Mesodermal cell (in vitro differentiated cells): Measurements from ENCODE around the gene SSMEM1.

Source experiments
- H3K27ac ChIP-seq: 2 replicates; pipeline ENCODE4 v1.7.0; 2013; ENCODE audit warnings: mild to moderate bottlenecking, low read depth, low read length, moderate library complexity; ENCODE audit not compliant: severe bottlenecking
- H3K36me3 ChIP-seq: 2 replicates; pipeline ENCODE4 v1.7.1; 2013; ENCODE audit warnings: mild to moderate bottlenecking, low read length, moderate library complexity; ENCODE audit not compliant: control insufficient read depth, insufficient read depth
- H3K4me1 ChIP-seq: one replicate; pipeline ENCODE4 v1.7.1; 2013; ENCODE audit warnings: mild to moderate bottlenecking, low read length; ENCODE audit not compliant: insufficient read depth, control insufficient read depth, poor library complexity, severe bottlenecking
- H3K4me3 ChIP-seq: 2 replicates; pipeline ENCODE4 v1.7.0; 2013; ENCODE audit warnings: low read length, control low read depth, mild to moderate bottlenecking; ENCODE audit not compliant: insufficient read depth, poor library complexity, severe bottlenecking; ENCODE audit errors: extremely low read depth
- H3K9me3 ChIP-seq: 2 replicates; pipeline ENCODE4 v1.7.1; 2013; ENCODE audit warnings: mild to moderate bottlenecking, low read length, moderate library complexity; ENCODE audit not compliant: control insufficient read depth
- WGBS, 2 experiments: methylation state at CpG; one replicate each; pipeline ENCODE4 v1.1.5; 2013; ENCODE audit warnings: missing lambda C conversion rate in 2 of 2; ENCODE audit not compliant: insufficient coverage in 2 of 2; 5-methylcytosine and 5-hydroxymethylcytosine counted together

SSMEM1 gene

DNA sequence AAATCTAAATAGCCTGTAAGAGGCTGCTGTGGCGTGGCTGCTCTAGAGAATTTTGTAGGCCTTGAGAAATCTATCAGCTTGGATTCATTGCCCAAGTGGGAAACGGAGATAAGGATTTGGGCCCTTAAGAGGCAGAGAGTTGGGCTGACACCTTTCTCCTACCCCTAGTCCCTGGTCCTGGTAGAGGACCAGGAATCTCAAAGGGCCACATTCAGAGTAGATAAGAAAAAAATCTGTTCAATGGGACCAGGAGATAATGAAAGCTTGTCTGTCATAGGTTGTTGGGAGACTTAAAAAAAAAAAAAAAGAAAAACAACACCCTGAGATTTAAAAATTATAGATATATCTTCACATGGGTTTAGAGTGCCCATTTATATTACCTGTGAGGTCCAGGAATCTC is 20.3 kb upstream of the SSMEM1 start:
- H3K4me1 ChIP-seq, result no peaks in the 10 kb centered on the region
- WGBS, 2 experiments, result 100% methylated on average over 1 to 2 of the region's 2 CpGs
- H3K36me3 ChIP-seq, result peaks cover 35% of the 10 kb centered on the region
- H3K4me3 ChIP-seq, result no peak overlapping the region
- no peak overlapping the region for H3K27ac ChIP-seq
- no peaks in the 10 kb centered on the region for H3K9me3 ChIP-seq

DNA sequence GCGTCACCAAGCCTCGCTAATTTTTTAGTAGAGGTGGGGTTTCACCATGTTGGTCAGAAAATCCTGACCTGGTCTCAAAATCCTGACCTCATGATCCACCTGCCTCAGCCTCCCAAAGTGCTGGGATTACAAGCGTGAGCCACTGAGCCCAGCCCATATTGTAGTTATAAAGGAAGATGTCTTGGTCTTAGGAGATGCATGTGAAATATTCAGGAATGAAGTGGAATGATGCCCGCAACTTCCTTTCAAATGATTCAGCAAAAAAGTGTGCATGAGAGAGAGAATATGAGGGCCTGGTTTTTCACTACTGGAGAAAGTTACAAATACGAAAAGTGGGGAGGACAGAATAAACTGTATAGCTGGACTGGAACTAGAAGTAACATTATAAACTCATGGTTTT is 18.3 kb upstream of the SSMEM1 start:
- Histone ChIP-seq H3K36me3 (peaks cover 41% of the 10 kb centered on the region), H3K27ac (no peak overlapping the region), H3K4me3 (no peak overlapping the region), H3K4me1 (no peaks in the 10 kb centered on the region), H3K9me3 (no peaks in the 10 kb centered on the region)
- 96 to 100% methylated on average over 3 of the region's 5 CpGs for WGBS, 2 experiments

DNA sequence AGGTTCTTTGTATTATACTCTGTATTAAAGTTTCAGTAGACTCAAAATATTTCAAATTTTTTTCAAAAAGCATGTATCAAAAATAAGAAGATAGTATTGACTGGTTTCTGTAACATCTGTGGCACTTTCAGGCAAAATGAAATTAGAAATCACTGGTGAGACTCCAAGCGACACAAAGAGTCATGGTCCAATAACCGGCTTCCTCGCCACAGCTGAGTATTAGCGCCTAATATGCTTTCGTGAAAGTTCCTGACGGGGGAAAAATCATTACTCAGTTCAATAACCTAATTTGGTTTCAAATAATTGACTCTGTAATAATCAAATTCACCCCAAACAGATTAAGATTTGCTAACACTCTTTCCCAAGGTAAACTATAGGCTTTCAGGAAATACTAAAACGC is 15.9 kb upstream of the SSMEM1 start:
- Histone ChIP-seq H3K4me1 (no peaks in the 10 kb centered on the region), H3K9me3 (no peaks in the 10 kb centered on the region), H3K27ac (no peak overlapping the region), H3K36me3 (peaks cover 38% of the 10 kb centered on the region), H3K4me3 (no peak overlapping the region)
- WGBS, 2 experiments, result 98 to 100% methylated on average over 5 to 7 of the region's 7 CpGs

DNA sequence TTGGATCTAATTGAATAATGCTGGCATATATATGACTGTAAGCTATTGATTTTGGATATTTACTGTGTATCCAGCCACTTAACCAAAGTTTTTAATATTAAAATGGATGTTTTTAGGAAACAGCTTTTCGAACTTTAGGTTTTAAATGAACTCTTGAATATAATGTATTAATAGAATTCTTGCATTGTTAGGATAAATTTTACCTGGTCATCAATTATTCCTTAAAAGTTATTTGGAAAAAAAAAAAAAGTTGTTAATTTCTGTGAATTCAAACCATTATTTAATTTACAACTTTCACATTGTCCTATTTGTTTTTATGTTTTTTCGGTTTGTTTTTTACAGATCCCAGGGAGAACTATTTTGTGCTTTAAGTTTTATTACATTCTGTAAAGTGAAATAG is 12.3 kb upstream of the SSMEM1 start:
- WGBS, 2 experiments, result no CpG with 5 or more reads among the region's 2 CpGs
- no peak overlapping the region for H3K4me3 ChIP-seq
- H3K27ac ChIP-seq, result no peak overlapping the region
- no peaks in the 10 kb centered on the region for H3K9me3 ChIP-seq
- H3K36me3 ChIP-seq, result peaks cover 51% of the 10 kb centered on the region
- no peaks in the 10 kb centered on the region for H3K4me1 ChIP-seq

DNA sequence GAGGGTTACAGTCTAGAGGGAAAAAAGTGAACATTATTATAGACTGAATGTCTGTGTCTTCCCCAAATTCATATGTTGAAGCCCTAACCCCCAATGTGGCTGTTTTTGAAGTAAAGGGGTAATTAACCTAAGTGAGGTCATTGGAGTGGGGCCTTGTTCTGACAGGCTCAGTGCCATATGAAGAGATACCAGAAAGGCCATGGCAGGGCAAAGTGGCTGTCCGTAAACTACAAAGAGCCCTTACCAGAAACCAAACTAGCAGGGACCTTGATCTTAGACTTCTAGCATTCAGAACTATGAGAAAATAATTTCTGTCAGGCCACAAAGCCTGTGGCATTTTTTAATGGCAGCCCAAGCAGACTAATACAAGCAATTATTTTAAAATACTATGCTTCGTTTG is 11.2 kb upstream of the SSMEM1 start:
- H3K36me3 ChIP-seq, result peaks cover 60% of the 10 kb centered on the region
- H3K9me3 ChIP-seq, result no peaks in the 10 kb centered on the region
- H3K4me1 ChIP-seq, result no peaks in the 10 kb centered on the region
- no peak overlapping the region for H3K4me3 ChIP-seq
- no peak overlapping the region for H3K27ac ChIP-seq
- WGBS, 2 experiments, result 100% methylated on average over 1 of the region's 2 CpGs

DNA sequence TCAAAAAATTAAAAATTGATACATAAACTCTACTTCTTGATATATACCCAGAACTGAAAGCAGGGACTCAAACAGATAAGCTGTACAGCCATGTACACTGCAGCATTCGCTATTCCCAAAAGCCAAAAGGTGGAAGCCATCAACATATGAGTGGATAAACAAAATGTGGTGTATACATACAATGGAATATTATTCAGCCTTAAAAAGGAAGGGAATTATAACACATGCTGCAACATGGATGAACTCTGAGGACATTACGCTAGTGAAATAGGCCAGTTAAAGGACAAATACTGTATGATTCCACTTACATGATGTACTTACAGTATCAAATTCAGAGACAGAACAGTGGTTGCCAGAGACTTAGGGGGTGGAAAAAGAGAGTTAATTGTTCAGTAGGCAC is 10.6 kb upstream of the SSMEM1 start:
- no peaks in the 10 kb centered on the region for H3K9me3 ChIP-seq
- no CpG with 5 or more reads among the region's 2 CpGs for WGBS, 2 experiments
- no peak overlapping the region for H3K4me3 ChIP-seq
- no peak overlapping the region for H3K27ac ChIP-seq
- no peaks in the 10 kb centered on the region for H3K4me1 ChIP-seq
- peaks cover 66% of the 10 kb centered on the region for H3K36me3 ChIP-seq

DNA sequence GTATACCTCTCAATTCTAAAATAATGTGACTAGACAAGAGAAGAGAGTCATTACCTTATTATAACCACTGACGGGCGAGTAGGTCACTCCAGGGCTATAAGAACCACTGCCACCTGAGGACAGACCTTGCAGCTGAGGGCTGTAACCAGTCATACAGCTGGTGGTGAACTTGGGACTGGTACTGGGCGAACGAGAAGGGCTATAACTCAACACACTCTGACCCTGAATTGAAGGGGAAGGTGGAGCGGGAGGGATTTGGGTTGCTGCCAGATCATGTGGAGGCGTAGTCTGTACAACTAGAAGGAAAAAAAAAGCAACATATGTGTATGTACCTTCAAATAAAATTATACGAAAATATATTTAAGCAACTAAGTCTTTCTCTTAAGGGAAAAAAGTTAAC is 5.9 kb upstream of the SSMEM1 start:
- peaks cover 56% of the 10 kb centered on the region for H3K36me3 ChIP-seq
- H3K9me3 ChIP-seq, result no peaks in the 10 kb centered on the region
- H3K4me1 ChIP-seq, result no peaks in the 10 kb centered on the region
- H3K4me3 ChIP-seq, result no peak overlapping the region
- H3K27ac ChIP-seq, result no peak overlapping the region
- WGBS, 2 experiments, result 80 to 100% methylated on average over 1 to 2 of the region's 7 CpGs

DNA sequence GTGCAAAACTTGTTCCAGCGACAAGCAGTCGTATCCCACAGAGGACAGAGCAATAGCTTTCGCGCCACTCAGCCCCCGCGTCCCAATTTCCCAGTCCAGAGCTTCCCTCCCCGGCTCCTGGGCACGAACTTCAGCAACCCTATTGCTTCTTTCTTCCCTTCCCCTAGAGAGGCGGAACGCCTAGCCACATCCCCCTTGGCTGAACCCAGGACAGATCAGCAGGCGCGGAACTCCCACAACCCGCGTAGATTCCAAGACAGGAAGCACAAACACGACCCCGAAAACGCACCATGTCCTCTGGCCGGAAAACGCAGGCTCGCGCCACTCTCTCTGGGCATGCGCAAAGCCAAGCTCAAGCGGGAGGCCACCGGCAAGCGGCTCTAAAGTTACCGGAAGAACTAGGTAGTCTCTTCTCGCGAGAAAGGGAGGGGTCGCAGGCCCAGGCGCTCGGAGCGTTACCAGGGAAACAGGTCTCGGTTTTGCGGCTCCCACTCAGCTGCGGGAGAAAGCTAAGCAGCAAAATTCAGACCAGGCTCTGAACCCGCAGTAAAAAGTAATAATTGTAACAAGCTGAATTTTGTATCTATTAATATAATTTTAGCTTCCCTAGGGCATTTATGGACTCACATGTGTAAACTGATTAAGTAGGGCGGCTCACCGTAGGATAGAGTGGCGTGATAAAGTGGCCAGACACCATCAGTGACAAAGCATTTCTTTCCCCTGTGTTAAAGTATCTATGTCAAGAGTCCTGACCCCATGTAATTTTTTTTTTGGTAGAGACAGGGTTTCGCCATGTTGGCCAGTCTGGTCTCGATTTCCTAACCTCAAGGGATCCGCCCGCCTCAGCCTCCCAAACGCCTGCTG is 2.3 kb upstream of the SSMEM1 start, which contains the start of gene TMEM209:
TSS of gene TMEM209 (minus strand) at position 323 of the 864 bp plus-strand sequence. CDS start at position 292, 31 bp downstream.
- 9 to 18% methylated on average over 35 to 43 of the region's 44 CpGs for WGBS, 2 experiments
- H3K36me3 ChIP-seq, result peaks cover 31% of the 10 kb centered on the region
- H3K4me1 ChIP-seq, result no peaks in the 10 kb centered on the region
- H3K27ac ChIP-seq, result peak within 1 kb of the TSS; percentile 96
- peak within 1 kb of the TSS; percentile 79 for H3K4me3 ChIP-seq
- no peaks in the 10 kb centered on the region for H3K9me3 ChIP-seq

DNA sequence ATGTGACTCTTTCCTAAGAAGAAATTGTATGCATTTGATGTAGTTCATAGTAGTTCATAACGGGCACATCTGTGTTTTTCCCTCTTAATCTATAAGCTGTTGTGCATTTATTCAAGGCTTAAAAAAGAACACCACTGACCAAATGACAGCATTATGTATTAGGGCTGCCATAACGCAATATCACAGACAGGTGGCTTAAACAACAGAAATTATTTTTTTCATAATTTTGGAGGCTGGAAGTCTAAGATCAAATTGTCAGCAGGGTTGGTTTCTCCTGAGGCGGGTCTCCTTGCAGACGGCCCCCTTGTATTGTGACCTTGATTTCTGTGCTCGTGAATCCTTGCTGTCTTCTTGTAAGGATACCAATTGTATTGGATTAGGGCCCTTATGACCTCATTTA is 627 bp upstream of the SSMEM1 start:
- Histone ChIP-seq H3K9me3 (no peaks in the 10 kb centered on the region), H3K27ac (no peak overlapping the region), H3K36me3 (peaks cover 16% of the 10 kb centered on the region), H3K4me3 (no peak overlapping the region), H3K4me1 (peaks cover 3% of the 10 kb centered on the region)
- 95 to 100% methylated on average over 1 to 3 of the region's 5 CpGs for WGBS, 2 experiments

DNA sequence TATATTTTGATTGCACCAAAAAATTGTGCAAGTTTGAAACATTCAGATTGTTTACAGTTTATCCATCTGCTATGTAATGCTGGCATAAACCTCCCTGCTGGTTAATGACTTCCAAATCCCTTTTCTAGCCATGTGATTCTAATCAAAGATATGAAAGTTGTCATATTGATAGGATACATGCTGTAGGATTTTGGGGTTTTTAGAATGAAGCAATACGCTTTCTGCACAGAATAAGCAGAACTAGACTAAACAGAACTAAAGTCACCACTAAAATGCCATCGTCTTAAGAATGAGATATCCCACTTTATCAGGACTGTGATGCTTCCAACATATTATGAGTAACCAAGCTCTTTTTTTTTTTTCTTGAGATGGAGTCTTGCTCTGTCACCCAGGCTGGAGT is 856 bp downstream of the SSMEM1 start:
- Histone ChIP-seq H3K4me1 (peaks cover 3% of the 10 kb centered on the region), H3K36me3 (peaks cover 1% of the 10 kb centered on the region), H3K4me3 (no peak overlapping the region), H3K27ac (no peak overlapping the region), H3K9me3 (no peaks in the 10 kb centered on the region)
- WGBS, 2 experiments, result no CpG with 5 or more reads among the region's 2 CpGs

DNA sequence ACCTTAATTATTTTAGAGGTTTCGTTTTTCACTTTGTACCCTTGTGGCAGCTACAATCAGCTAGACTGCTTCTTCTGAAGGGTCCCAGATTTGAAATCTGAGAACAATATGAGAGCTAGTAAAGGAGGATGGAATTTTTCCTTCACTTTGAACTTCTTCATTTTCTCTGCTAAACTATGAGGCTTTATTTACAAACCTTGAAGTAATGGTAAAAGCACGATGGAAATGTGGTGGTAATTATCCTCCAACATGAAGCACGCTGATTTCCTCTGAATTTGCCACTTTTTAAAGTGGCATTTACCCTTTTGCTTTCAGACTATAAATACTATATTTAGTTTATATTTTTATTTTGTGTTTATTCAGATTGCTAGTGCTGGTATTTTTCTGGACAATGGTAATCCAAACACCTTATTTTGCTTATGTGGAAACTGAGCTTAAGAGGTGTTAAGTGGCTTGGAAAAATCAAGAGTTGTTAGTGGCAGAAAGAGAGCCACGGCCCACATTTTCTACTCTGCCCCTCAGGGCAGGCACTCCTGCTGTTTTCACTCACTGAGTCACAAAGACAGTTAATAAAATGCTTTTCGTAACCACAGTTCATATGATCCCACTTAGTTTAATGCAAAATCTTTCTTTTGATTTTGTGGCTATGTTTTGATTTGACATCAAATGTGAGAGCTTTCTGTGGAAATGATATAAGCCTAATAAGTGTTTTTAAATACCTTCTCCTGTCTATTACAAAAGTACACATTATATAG is 2.7 kb downstream of the SSMEM1 start:
- Histone ChIP-seq H3K4me3 (no peak overlapping the region), H3K36me3 (no peaks in the 10 kb centered on the region), H3K27ac (peak overlapping the region; percentile 30), H3K4me1 (peaks cover 3% of the 10 kb centered on the region), H3K9me3 (no peaks in the 10 kb centered on the region)
- WGBS, 2 experiments, result no CpG with 5 or more reads among the region's 5 CpGs
